Endothelial cell of umbilical vein (primary cell): Measurements from ENCODE around the gene RNF11. TPM values are rescaled to one million over a fixed set of nuclear protein-coding genes. Genes with fewer than 3 reads are reported as not detected.

Experiments used
- BruUV-seq: library from RNA; stranded (reverse); fragments of 400-500 nt; replicated peaks from 2 replicates; lab custom pipeline; 2021; lab: Mats Ljungman, UMichigan
- CTCF ChIA-PET: fragments of 300-600, 350-600 bp; sonication (Branson Sonifier 250); formaldehyde crosslinking; loops from one replicate; lab custom pipeline; 2021; ENCODE audit warnings: antibody characterized with exemption, inconsistent platforms; lab: Charles Lee
- POLR2A ChIA-PET: fragments of 300-600, 350-600 bp; sonication (Branson Sonifier 250); formaldehyde crosslinking; loops from one replicate; lab custom pipeline; 2021; ENCODE audit warnings: antibody characterized with exemption, inconsistent platforms; lab: Charles Lee
- DNase-seq: peaks from one replicate; pipeline ENCODE4 v3.0.0-alpha.2; 2011; ENCODE audit warnings: low read depth, low spot score
- FAIRE-seq: peaks from 2 replicates; lab custom pipeline; 2011; peaks lifted over from hg19 to GRCh38; lab: Jason Lieb, UNC
- H2AFZ ChIP-seq: 2 replicates; pipeline ENCODE4 v1.6.0; 2012; ENCODE audit warnings: low read depth, low read length, control low read depth, inconsistent platforms
- H3K27ac ChIP-seq: 2 replicates; pipeline ENCODE4 v1.5.1; 2011; ENCODE audit warnings: low read depth, mild to moderate bottlenecking, control low read depth, low read length, moderate library complexity; ENCODE audit not compliant: insufficient read depth
- H3K27me3 ChIP-seq, 2 experiments: 2 replicates each; pipeline versions ENCODE4 v1.6.0 to v1.6.1; 2011; ENCODE audit warnings: low read length in 2 of 2, mixed read lengths in 1 of 2; ENCODE audit not compliant: control insufficient read depth in 2 of 2, insufficient read depth in 2 of 2
- H3K36me3 ChIP-seq, 2 experiments: 2 replicates in 1 of 2; 3 replicates in 1 of 2; pipeline ENCODE4 v1.5.1; 2011; ENCODE audit warnings: low read length in 2 of 2, mild to moderate bottlenecking in 1 of 2, moderate library complexity in 1 of 2; ENCODE audit not compliant: control insufficient read depth in 2 of 2, insufficient read depth in 2 of 2; ENCODE audit errors: extremely low read depth in 1 of 2
- H3K4me1 ChIP-seq: 3 replicates; pipeline ENCODE4 v1.5.1; 2011; ENCODE audit warnings: mild to moderate bottlenecking, low read length; ENCODE audit not compliant: control insufficient read depth, insufficient read depth; ENCODE audit errors: extremely low read depth
- H3K4me2 ChIP-seq: 2 replicates; pipeline ENCODE4 v1.6.1; 2011; ENCODE audit warnings: low read length, control low read depth, mixed read lengths; ENCODE audit not compliant: insufficient read depth
- H3K4me3 ChIP-seq, 3 experiments: fragments of 200-600 bp in 1 of 3; sonication (generic), shearing (Covaris generic) in 1 of 3; replicated peaks in 1 of 3; 2 replicates each; pipeline ENCODE4 v1.5.1; 2011 to 2016; ENCODE audit warnings: control low read depth in 3 of 3, low read length in 3 of 3, mild to moderate bottlenecking in 2 of 3, inconsistent platforms in 1 of 3, low read depth in 1 of 3, moderate library complexity in 1 of 3; ENCODE audit not compliant: insufficient read depth in 1 of 3
- H3K79me2 ChIP-seq: 2 replicates; pipeline ENCODE4 v1.6.0; 2012; ENCODE audit warnings: low read length, inconsistent platforms; ENCODE audit not compliant: control insufficient read depth, insufficient read depth
- H3K9ac ChIP-seq: replicated peaks from 2 replicates; pipeline ENCODE3; 2011; ENCODE audit warnings: low read length, control low read depth; ENCODE audit not compliant: insufficient read depth; ENCODE audit errors: extremely low read depth
- H3K9me1 ChIP-seq: replicated peaks from 3 replicates; pipeline ENCODE4 v1.6.0; 2011; ENCODE audit warnings: mild to moderate bottlenecking, low read length; ENCODE audit not compliant: control insufficient read depth, insufficient read depth; ENCODE audit errors: extremely low read depth
- H3K9me3 ChIP-seq: replicated peaks from 2 replicates; pipeline ENCODE4 v1.5.1; 2012; ENCODE audit warnings: low read length, inconsistent platforms; ENCODE audit not compliant: control insufficient read depth, insufficient read depth
- H4K20me1 ChIP-seq: replicated peaks from 2 replicates; pipeline ENCODE3; 2011; ENCODE audit warnings: mild to moderate bottlenecking, low read length; ENCODE audit not compliant: control insufficient read depth, insufficient read depth; ENCODE audit errors: extremely low read depth
- CTCF ChIP-seq, 2 donors: IDR thresholded peaks; 1 replicate in 1 of 2; 2 replicates in 1 of 2; pipeline ENCODE4 v1.5.1; 2011; ENCODE audit warnings: low read length in 2 of 2, mild to moderate bottlenecking in 2 of 2, moderate library complexity in 2 of 2, control low read depth in 1 of 2, inconsistent platforms in 1 of 2, low read depth in 1 of 2; ENCODE audit not compliant: insufficient read depth in 1 of 2; ENCODE audit errors: extremely low read depth in 1 of 2
- EZH2 ChIP-seq: IDR thresholded peaks from 2 replicates; pipeline ENCODE4 v1.6.1; 2012; ENCODE audit warnings: borderline replicate concordance, low read depth, mild to moderate bottlenecking, moderate library complexity, low read length, inconsistent platforms; ENCODE audit not compliant: severe bottlenecking
- FOS ChIP-seq: IDR thresholded peaks from 2 replicates; pipeline ENCODE4 v1.6.1; 2011; ENCODE audit warnings: mild to moderate bottlenecking, low read length, moderate library complexity, borderline replicate concordance; ENCODE audit not compliant: insufficient read depth
- GATA2 ChIP-seq: IDR thresholded peaks from 2 replicates; pipeline ENCODE4 v1.7.0; 2011; ENCODE audit warnings: low read depth, mild to moderate bottlenecking, moderate library complexity, mixed read lengths, low read length; ENCODE audit not compliant: insufficient read length, insufficient read depth
- JUN ChIP-seq: IDR thresholded peaks from 2 replicates; pipeline ENCODE4 v1.6.1; 2011; ENCODE audit warnings: borderline replicate concordance, low read depth; ENCODE audit not compliant: insufficient read length, insufficient read depth
- MYC ChIP-seq: IDR thresholded peaks from one replicate; pipeline ENCODE4 v1.6.1; 2011; ENCODE audit warnings: mild to moderate bottlenecking, low read depth, low read length
- POLR2A ChIP-seq: IDR thresholded peaks from 2 replicates; pipeline ENCODE4 v1.6.1; 2012; ENCODE audit warnings: low read depth, mild to moderate bottlenecking, control low read depth, low read length
- POLR2AphosphoS5 ChIP-seq: IDR thresholded peaks from 2 replicates; pipeline ENCODE4 v1.6.1; 2012; ENCODE audit warnings: low read depth, mild to moderate bottlenecking, control low read depth, low read length, moderate library complexity; ENCODE audit not compliant: insufficient read depth
- dilution Hi-C: fragments of 300-500 bp; cut with MboI; formaldehyde crosslinking; loops from one replicate; pipeline ENCODE4 v1.15.0; 2019; ENCODE audit warnings: low sequenced_read_pairs; ENCODE audit not compliant: extremely low pct_ligation_motif_present
- intact Hi-C: fragments of 100-400 bp; cut with micrococcal nuclease; formaldehyde crosslinking; loops from one replicate; pipeline ENCODE4 v1.10.0; 2022
- polyA plus RNA-seq, 4 experiments: library from polyadenylated mRNA; depleted of rRNA in 3 of 4; stranded (reverse) in 3 of 4; unstranded in 1 of 4; fragments of >200 nt; gene quantifications; 2 replicates each; pipeline versions ENCODE4 v1.2.1 to v1.2.3, GENCODE V29; 2011 to 2012; ENCODE audit warnings: missing spikeins in 1 of 4
- total RNA-seq: library from RNA; stranded (reverse); gene quantifications from 2 replicates; pipeline ENCODE4 v1.2.3, GENCODE V29; 2021
- TF ChIP-seq, protein P1 (sequence below): IDR thresholded peaks from 2 replicates; pipeline ENCODE4 v1.6.1; 2011; ENCODE audit not compliant: insufficient read depth, insufficient read length

RNF11 gene
- total and polyA plus RNA-seq, 2 donors (not counting 3 experiments of a cell fraction or from before 2014, with no cell fraction given) = 75.2 to 82.9 TPM

DNA sequence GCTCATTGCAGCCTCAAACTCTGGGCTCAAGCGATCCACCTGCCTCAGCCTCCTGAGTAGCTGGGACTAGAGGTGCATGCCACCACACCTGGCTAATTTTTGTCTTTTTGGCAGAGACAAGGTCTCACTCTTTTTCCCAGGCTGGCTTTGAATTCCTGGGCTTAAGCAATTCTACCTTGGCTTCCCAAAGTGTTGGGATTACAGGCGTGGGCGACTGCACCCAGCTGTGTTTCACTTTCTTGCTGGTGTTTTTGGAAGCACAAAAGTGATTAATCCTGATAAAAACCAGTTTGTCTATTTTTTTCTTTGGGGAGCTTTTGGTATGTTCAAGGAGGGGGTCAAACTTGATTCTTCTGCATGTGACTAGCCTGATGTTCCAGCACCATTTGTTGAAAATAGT lies 19.3 kb downstream of the RNF11 start:
- Histone ChIP-seq H3K9ac (no peak overlapping the region), H4K20me1 (peaks cover 20% of the 10 kb centered on the region), H3K4me2 (no peak overlapping the region), H3K9me1 (no peaks in the 10 kb centered on the region), H2AFZ (no peak overlapping the region), H3K27me3 (no peaks in the 10 kb centered on the region), H3K9me3 (no peaks in the 10 kb centered on the region), H3K27ac (no peak overlapping the region), H3K4me3 (no peak overlapping the region), H3K36me3 (no peaks in the 10 kb centered on the region), H3K4me1 (peaks cover under 1% of the 10 kb centered on the region), H3K79me2 (peaks cover 79% of the 10 kb centered on the region)
- FAIRE-seq = no peak
- POLR2A ChIA-PET = interaction anchor here (0.6 kb wide), 1 partner anchor 23 kb away, joined by 3 read pairs; no protein-coding TSS in a partner anchor
- intact Hi-C loops (no loop called here), dilution Hi-C loops (no loop called here)
- no TSS peak for BruUV-seq
- CTCF ChIA-PET = interaction anchor here (0.6 to 1.2 kb wide), 3 partner anchors 9 to 480 kb away, joined by 3 read pairs; no protein-coding TSS in a partner anchor
- DNase-seq = no peak
- no peak for TF ChIP-seq JUN
- TF ChIP-seq POLR2AphosphoS5 = no peak
- TF ChIP-seq EZH2 = no peak
- no peak for TF ChIP-seq POLR2A
- no peak for TF ChIP-seq CTCF (IDR thresholded peaks at IDR 0.05; ENCODE audit: extremely low read depth in 1 of 2, insufficient read depth in 1 of 2, low read depth in 1 of 2, low read length in 2 of 2)
- no peak for TF ChIP-seq MYC
- TF ChIP-seq FOS = no peak
- TF ChIP-seq GATA2 = no peak
- TF ChIP-seq, protein P1, sequence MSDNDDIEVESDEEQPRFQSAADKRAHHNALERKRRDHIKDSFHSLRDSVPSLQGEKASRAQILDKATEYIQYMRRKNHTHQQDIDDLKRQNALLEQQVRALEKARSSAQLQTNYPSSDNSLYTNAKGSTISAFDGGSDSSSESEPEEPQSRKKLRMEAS = no peak
